ENCODE measurements around the gene GABARAPL1.
A peak's percentile ranks its signal among the peaks of the same experiment; 100 is the strongest.

The GABARAPL1 gene

DNA sequence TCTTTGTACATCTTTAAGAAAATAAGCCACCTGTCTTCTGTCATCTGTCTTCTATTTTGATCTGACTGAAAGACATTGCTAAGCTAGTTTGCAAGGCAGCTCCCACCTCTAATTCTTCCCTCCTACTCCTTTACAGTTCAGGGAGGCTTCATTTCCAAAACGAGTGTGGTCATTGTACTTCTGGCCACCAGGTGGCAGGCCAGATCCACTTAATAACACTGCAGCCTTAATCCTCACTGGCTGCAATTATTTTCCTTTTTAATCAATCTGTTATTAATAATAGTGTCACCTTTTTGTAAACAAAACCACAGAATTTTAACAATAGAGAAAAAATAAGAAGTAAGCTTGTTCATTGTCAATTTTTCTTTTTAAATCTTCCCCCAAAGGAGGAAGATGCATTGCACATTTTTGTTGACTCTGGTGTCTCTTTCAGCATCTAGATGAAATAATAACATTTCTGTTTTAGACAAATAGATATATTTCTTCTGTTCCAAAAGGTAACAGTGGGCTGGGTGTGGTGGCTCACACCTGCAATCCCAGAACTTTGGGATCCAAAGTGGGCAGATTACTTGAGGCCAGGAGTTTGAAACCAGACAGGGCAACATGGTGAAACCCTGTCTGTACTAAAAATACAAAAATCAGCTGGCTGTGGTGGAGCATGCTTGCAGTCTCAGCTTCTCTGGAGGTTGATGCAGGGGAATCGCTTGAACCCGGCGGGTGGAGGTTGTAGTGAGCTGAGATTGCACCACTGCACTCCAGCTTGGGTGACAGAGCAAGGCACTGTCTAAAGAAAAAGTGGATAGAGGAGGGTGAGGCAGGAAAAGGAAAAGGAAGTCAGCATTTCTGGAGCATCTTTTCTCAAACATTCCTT lies 23.3 kb downstream of the GABARAPL1 start:
- H3K27ac Mint-ChIP-seq: no peak overlapping the region
- peaks cover 11% of the 10 kb centered on the region for H3K27me3 Mint-ChIP-seq (ENCODE audit: low read depth)
- peaks cover 19% of the 10 kb centered on the region for H3K9me3 Mint-ChIP-seq
- H3K4me1 Mint-ChIP-seq (ENCODE audit: low read depth): no peaks in the 10 kb centered on the region
- no peak overlapping the region for H3K4me3 Mint-ChIP-seq
- no peaks in the 10 kb centered on the region for H3K36me3 Mint-ChIP-seq (ENCODE audit: low read depth)

DNA sequence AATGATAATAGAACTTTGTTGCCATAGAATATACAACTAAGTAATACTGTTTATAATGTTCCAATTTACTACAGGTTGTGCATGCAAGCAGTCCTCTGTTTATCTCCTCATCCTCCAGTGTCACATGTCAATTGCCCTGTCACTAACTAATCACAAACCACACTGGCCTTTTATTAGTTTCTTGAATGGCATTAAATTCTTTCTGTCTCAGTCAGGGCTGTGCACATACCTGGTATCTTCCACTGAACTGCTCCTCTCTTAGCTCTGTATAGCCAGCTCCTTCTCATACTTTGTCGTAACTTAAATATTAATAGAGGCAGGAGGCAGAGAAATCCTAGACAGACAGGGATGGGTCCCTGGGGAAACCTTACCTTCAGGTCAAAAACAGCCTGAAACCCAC lies 24.0 kb downstream of the GABARAPL1 start:
- Mint-ChIP-seq H3K27me3 (ENCODE audit: low read depth) (peaks cover 16% of the 10 kb centered on the region), H3K9me3 (peaks cover 19% of the 10 kb centered on the region), H3K36me3 (ENCODE audit: low read depth) (no peaks in the 10 kb centered on the region), H3K27ac (no peak overlapping the region), H3K4me1 (ENCODE audit: low read depth) (no peaks in the 10 kb centered on the region), H3K4me3 (no peak overlapping the region)

DNA sequence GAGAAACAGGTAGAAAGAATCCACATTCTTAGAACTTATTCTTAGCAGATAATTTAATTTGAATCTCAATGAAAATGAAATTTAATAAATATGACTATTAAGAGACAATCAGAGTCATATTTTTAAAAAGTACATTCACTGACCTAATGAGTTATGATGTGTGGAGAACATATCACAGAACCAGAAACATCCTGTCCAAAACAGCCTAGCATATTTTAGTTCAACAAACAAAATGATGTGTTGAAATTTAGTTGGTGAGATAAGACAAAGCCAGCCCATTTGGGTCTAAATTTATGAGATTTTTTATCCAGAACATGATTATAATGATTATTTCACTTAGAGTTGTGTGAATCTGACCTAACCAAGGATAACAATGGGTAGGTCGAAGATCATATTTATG lies 25.8 kb downstream of the GABARAPL1 start:
- peaks cover 5% of the 10 kb centered on the region for H3K4me1 Mint-ChIP-seq (ENCODE audit: low read depth)
- H3K36me3 Mint-ChIP-seq (ENCODE audit: low read depth): no peaks in the 10 kb centered on the region
- peaks cover 26% of the 10 kb centered on the region for H3K27me3 Mint-ChIP-seq (ENCODE audit: low read depth)
- H3K9me3 Mint-ChIP-seq: peaks cover 16% of the 10 kb centered on the region
- no peak overlapping the region for H3K4me3 Mint-ChIP-seq
- H3K27ac Mint-ChIP-seq: no peak overlapping the region

DNA sequence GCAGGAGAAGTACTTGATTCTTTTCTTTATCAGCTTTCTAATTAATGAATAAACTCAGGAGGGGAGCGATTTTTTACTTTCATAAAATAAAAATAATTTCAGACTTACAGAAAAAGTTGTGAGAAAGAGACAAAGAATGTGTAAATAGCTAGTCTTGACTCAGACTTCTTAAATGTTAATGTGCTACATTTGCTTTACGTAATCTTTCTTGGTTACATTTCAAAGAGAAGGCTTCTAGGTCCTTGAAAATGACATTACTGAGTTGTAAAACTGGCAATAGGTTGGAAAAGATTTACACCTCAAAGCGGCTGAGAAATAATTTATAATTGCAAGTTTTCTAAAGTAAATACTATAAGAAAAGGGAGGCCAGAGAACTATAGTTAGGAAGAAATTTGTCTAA lies 28.6 kb downstream of the GABARAPL1 start:
- H3K27me3 Mint-ChIP-seq (ENCODE audit: low read depth): peaks cover 33% of the 10 kb centered on the region
- peaks cover 11% of the 10 kb centered on the region for H3K4me1 Mint-ChIP-seq (ENCODE audit: low read depth)
- H3K9me3 Mint-ChIP-seq: no peaks in the 10 kb centered on the region
- no peak overlapping the region for H3K27ac Mint-ChIP-seq
- no peaks in the 10 kb centered on the region for H3K36me3 Mint-ChIP-seq (ENCODE audit: low read depth)
- no peak overlapping the region for H3K4me3 Mint-ChIP-seq

DNA sequence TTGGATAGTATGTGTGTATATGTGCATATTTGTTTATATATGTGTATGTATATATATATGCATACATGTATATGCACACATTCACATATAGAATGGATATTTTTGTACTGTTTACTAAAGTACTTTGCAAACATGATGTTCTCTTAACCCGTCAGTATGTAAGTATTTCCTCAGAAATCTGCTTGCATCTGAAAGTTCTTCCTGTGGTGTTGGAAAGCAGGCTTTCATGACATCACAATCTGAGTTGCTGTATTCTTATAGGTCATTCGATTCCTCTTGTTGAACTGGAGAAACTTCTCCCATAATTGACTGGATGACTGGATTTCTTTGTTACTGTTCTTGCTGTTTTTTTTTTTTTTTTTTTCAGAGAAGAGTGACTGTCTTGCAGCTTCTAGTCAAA lies 29.1 kb downstream of the GABARAPL1 start:
- no peak overlapping the region for H3K4me3 Mint-ChIP-seq
- peaks cover 11% of the 10 kb centered on the region for H3K4me1 Mint-ChIP-seq (ENCODE audit: low read depth)
- peaks cover 32% of the 10 kb centered on the region for H3K27me3 Mint-ChIP-seq (ENCODE audit: low read depth)
- H3K36me3 Mint-ChIP-seq (ENCODE audit: low read depth): no peaks in the 10 kb centered on the region
- H3K27ac Mint-ChIP-seq: no peak overlapping the region
- no peaks in the 10 kb centered on the region for H3K9me3 Mint-ChIP-seq

DNA sequence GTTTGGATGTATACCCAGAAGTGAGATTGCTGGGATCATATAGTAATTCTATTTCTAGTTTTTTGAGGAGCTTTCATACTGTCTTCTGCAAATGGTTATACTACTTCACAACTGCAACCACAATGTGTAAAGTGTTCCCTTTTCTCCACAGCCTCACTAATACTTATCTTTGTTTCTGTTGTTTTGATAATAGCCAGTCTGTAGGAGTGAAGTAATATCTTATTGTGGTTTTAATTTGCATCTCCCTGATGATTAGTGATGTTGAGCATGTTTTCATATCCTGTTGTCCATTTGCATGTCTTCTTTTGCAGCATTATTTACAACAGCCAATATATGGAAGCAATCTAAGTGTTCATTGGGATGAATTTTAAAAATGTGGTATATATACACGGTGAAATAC lies 29.9 kb downstream of the GABARAPL1 start:
- H3K27ac Mint-ChIP-seq: no peak overlapping the region
- H3K4me3 Mint-ChIP-seq: peak overlapping the region; percentile 8
- peaks cover 11% of the 10 kb centered on the region for H3K4me1 Mint-ChIP-seq (ENCODE audit: low read depth)
- no peaks in the 10 kb centered on the region for H3K9me3 Mint-ChIP-seq
- no peaks in the 10 kb centered on the region for H3K36me3 Mint-ChIP-seq (ENCODE audit: low read depth)
- H3K27me3 Mint-ChIP-seq (ENCODE audit: low read depth): peaks cover 29% of the 10 kb centered on the region

DNA sequence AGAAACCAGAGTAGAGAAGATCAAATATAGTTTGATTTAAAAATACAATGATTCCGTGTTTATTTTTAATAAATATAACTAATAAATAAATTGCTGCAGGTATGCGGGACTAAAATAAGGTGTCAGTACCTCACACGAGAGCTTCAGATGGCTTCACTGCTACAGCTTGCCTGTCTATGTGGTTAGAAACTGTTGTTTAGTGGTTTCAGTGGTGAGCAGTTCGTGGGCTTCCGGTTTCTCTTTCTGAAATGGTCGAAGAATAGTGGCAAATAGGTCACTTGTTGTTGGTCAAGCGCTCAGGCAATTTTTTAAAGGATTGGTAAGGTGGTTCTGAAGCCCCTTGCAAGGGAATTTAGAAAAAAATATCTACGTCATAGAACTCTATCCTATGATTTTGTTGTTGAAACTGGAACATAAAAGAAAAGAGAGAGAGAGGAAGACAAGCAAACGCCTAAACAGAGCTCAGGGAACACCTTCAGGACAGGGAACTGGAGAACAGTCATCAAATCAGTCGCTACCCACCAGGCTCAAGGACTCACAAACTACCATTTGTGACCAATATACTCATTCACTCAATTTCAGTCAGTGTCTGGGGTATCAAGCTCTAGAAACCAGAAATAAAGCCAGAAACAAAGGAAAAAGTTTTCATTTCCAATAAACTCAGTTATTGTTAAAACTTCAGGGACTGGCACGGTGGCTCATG lies 31.3 kb downstream of the GABARAPL1 start:
- Mint-ChIP-seq H3K27me3 (ENCODE audit: low read depth) (peaks cover 42% of the 10 kb centered on the region), H3K27ac (no peak overlapping the region), H3K9me3 (no peaks in the 10 kb centered on the region), H3K4me1 (ENCODE audit: low read depth) (peaks cover 11% of the 10 kb centered on the region), H3K36me3 (ENCODE audit: low read depth) (no peaks in the 10 kb centered on the region), H3K4me3 (peak overlapping the region; percentile 7)

DNA sequence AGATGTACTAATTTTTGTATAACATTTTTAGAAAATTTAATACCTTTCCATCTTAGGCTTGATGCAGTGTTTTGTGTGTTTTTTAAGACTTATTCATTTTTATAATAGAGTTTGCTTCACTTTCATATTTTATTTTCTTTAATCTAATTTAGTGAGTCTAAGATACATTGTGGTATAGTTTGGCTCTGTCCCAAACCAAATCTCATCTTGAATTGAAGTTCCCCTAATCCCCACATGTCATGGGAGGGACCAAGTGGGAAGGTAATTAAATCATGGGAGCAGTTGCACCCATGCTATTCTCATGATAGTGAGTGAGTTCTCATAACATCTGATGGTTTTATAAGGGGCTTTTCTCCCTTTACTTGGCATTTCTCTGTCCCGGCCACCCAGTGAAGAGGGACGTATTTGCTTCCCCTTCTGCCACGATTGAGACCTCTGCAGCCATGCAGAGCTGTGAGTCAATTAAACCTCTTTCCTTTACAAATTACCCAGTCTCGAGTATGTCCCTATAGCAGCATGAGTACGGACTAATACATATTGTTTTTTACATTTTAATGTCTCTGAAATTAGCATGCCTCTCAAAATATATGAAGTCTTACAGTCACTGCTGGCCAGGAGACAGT lies 34.9 kb downstream of the GABARAPL1 start:
- Mint-ChIP-seq H3K4me1 (ENCODE audit: low read depth) (peaks cover 15% of the 10 kb centered on the region), H3K4me3 (no peak overlapping the region), H3K27ac (no peak overlapping the region)

DNA sequence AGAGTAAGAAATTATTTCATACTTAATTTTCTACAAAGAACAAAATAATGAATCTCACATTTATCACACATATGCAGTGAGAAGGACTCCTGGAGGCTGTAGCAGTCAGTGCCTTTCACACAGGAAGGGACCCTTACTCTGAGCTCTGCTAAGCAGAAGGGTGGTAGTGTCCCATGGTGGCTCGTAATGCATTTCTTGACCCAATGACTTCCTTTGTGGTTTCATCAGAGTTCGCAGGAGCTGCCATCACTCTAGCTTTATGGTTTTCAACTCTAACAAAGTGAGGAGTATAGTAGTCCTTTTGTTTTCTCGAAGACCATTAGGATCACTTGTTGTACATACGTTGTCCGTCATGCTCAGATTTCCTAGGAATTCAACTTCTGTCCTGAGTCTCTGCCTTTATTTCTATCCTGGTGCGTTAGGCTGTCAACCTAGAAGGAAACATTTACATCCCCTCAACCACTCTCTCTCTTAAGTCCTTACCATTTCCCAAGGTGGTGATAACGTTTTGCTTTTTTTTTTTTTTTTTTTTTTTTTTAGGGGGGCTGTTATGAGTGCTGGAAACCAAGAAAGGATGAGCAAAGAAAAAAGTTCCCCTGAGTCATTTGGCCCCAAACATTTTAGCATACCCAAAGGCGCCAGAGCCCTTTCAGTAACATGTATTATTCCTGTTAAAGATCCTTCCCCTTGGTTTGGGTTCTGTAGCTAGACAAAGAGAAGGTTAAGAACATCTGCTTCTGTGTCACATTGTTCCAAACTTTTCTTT lies 37.2 kb downstream of the GABARAPL1 start:
- Mint-ChIP-seq H3K4me1 (ENCODE audit: low read depth) (peaks cover 5% of the 10 kb centered on the region), H3K4me3 (no peak overlapping the region), H3K27me3 (ENCODE audit: low read depth) (peaks cover 16% of the 10 kb centered on the region), H3K36me3 (ENCODE audit: low read depth) (no peaks in the 10 kb centered on the region), H3K27ac (no peak overlapping the region), H3K9me3 (no peaks in the 10 kb centered on the region)

More for the DNA sequence above, 34.9 kb downstream of the GABARAPL1 start:
- H3K9me3 Mint-ChIP-seq: no peaks in the 10 kb centered on the region
- peaks cover 27% of the 10 kb centered on the region for H3K27me3 Mint-ChIP-seq (ENCODE audit: low read depth)
- H3K36me3 Mint-ChIP-seq (ENCODE audit: low read depth): no peaks in the 10 kb centered on the region

DNA sequence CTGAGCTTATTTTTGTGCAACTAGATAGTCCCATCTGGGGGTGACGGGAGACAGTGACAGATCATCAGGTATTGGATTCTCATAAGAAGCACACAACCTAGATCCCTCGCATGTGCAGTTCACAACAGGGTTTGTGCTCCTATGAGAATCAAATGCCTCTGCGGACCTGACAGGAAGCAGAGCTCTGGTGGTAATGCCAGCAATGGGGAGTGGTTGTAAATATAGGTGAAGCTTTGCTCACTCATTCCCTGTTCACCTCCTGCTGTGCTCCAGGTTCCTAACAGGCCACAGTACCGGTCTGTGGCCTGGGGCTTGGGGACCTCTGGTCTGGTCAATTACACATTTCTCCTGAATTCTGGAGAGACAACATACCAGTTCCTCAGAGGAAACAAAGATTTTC lies 39.0 kb downstream of the GABARAPL1 start:
- H3K36me3 Mint-ChIP-seq (ENCODE audit: low read depth): no peaks in the 10 kb centered on the region
- peaks cover 5% of the 10 kb centered on the region for H3K4me1 Mint-ChIP-seq (ENCODE audit: low read depth)
- no peak overlapping the region for H3K4me3 Mint-ChIP-seq
- no peak overlapping the region for H3K27ac Mint-ChIP-seq
- H3K27me3 Mint-ChIP-seq (ENCODE audit: low read depth): peaks cover 27% of the 10 kb centered on the region
- H3K9me3 Mint-ChIP-seq: peaks cover 8% of the 10 kb centered on the region

DNA sequence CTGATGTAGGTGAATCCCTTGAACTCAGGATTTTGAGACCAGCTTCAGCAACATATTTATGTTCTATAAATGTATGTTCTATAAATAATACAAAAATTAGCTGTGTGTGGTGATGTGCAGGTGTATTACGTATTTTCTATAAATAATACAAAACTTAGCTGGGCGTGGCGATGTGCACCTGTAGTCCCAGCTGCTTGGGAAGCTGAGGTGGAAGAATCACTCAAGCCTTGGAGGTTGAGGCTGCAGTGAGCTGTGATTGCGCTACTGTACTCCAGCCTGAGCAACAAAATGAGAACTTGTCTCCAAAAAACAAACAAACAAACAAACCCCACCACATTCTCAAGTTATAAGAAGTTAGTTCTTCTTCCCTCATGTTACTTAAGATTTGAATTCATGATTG lies 39.5 kb downstream of the GABARAPL1 start:
- Mint-ChIP-seq H3K4me1 (ENCODE audit: low read depth) (peaks cover 5% of the 10 kb centered on the region), H3K27ac (no peak overlapping the region), H3K9me3 (peaks cover 8% of the 10 kb centered on the region), H3K27me3 (ENCODE audit: low read depth) (peaks cover 27% of the 10 kb centered on the region), H3K4me3 (no peak overlapping the region), H3K36me3 (ENCODE audit: low read depth) (no peaks in the 10 kb centered on the region)

DNA sequence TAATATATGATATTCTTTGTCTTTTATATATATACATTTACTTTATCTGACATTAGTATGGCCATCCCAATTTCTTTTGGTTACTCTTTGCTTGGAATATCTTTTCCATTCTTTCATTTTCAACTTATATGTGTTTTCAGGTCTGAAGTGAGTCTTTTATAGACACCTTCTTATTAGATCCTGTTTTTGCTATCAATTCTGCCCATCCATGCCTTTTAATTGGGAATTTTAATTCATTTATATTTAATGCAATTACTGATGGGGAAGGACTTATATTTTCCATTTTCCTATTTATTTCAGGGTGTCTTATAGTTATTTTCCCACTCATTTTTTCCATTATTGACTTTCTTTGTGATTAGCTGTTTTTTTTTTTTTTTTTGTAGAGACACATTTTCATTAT lies 43.4 kb downstream of the GABARAPL1 start:
- H3K27ac Mint-ChIP-seq: no peak overlapping the region
- no peaks in the 10 kb centered on the region for H3K4me1 Mint-ChIP-seq (ENCODE audit: low read depth)
- no peaks in the 10 kb centered on the region for H3K36me3 Mint-ChIP-seq (ENCODE audit: low read depth)
- H3K27me3 Mint-ChIP-seq (ENCODE audit: low read depth): peaks cover 31% of the 10 kb centered on the region
- peaks cover 8% of the 10 kb centered on the region for H3K9me3 Mint-ChIP-seq
- no peak overlapping the region for H3K4me3 Mint-ChIP-seq

DNA sequence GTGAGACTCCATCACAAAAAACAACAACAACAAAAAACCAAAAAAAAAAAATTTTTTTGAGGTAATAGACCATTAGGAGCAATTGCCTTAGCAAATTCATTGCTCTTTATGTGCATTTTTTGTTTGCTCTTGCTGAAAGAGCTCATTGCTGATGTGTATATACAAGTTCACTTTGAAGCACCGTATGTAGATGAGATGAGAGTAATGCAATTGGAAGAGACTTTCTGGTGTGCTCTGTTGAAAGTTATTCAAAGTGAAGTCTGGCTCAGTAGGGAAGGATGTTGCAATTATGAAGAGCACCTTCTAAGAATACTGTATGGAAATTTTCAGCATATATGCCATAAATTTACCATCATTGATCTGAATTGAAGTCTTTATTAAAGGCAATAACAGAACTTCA lies 48.2 kb downstream of the GABARAPL1 start:
- Mint-ChIP-seq H3K4me1 (ENCODE audit: low read depth) (no peaks in the 10 kb centered on the region), H3K9me3 (peaks cover 4% of the 10 kb centered on the region), H3K4me3 (no peak overlapping the region), H3K27ac (no peak overlapping the region), H3K36me3 (ENCODE audit: low read depth) (no peaks in the 10 kb centered on the region), H3K27me3 (ENCODE audit: low read depth) (peaks cover 34% of the 10 kb centered on the region)

DNA sequence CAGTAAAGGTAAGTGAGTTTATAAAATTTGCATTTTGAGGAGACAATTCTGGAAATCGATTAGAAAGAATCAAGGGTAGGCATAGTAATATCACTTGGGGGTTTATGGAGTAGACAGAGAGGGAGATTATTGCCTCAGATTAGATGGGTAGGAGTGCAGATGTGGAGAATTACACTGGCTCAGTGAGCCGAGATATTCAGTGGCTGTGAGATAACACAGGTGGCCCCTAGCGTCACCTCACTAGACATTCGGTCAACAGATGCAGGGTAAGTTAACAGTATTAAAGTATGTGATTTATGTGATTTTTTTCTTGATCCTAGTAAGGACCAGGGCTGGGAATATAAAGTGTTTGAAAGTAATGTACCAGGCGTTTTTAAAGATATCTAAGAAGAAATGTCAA lies 55.4 kb downstream of the GABARAPL1 start:
- no peaks in the 10 kb centered on the region for H3K9me3 Mint-ChIP-seq
- H3K4me1 Mint-ChIP-seq (ENCODE audit: low read depth): no peaks in the 10 kb centered on the region
- H3K36me3 Mint-ChIP-seq (ENCODE audit: low read depth): no peaks in the 10 kb centered on the region
- H3K4me3 Mint-ChIP-seq: no peak overlapping the region
- no peak overlapping the region for H3K27ac Mint-ChIP-seq
- H3K27me3 Mint-ChIP-seq (ENCODE audit: low read depth): peaks cover 18% of the 10 kb centered on the region
